AG09319 (cell line): ENCODE measurements around the gene PLCB1.

Source experiments
- DNase-seq: peaks from one replicate; pipeline ENCODE4 v3.0.0-alpha.2; 2010; ENCODE audit warnings: low read depth; ENCODE audit errors: extremely low read depth
- CTCF ChIP-seq: IDR thresholded peaks from 2 replicates; pipeline ENCODE4 v1.5.1; 2011; ENCODE audit warnings: low read depth, mild to moderate bottlenecking, inconsistent platforms, low read length, moderate library complexity

PLCB1 gene

GRCh38 chr20:8757146-8757545 lies 625.1 kb downstream of the PLCB1 start:
- TF ChIP-seq CTCF = no peak; the same call in 1 of the 2 replicates
- DNase-seq = peak; percentile 47

- DNase-seq = no peak
- TF ChIP-seq CTCF = no peak
Measured at GRCh38 chr20:8764344-8764962, 632.4 kb downstream of the PLCB1 start.

- TF ChIP-seq CTCF = no peak
- no peak for DNase-seq
Measured at GRCh38 chr20:8766868-8767390, 634.9 kb downstream of the PLCB1 start.

- no peak for DNase-seq
- no peak for TF ChIP-seq CTCF
Measured at GRCh38 chr20:8774412-8774811, 642.3 kb downstream of the PLCB1 start.

- no peak for DNase-seq
- no peak for TF ChIP-seq CTCF
Measured at GRCh38 chr20:8777911-8778310, 645.8 kb downstream of the PLCB1 start.

- no peak for DNase-seq
- TF ChIP-seq CTCF = no peak
Measured at GRCh38 chr20:8778387-8778786, 646.3 kb downstream of the PLCB1 start.

GRCh38 chr20:8780915-8781314 lies 648.8 kb downstream of the PLCB1 start:
- TF ChIP-seq CTCF = no peak

More at GRCh38 chr20:8780915-8781314, 648.8 kb downstream of the PLCB1 start:
- DNase-seq = no peak
